ENCODE results near the gene DCT. TPM values are rescaled to one million over a fixed set of nuclear protein-coding genes. Genes with fewer than 3 reads are reported as not detected.

DCT gene
- total and polyA plus RNA-seq, 2 of the 8 experiments (the other 6 are each of a cell fraction or from before 2014, with no cell fraction given): 0.02 TPM; not detected in 1

GRCh38 chr13:94444826-94445225, 34.7 kb downstream of the DCT start:
- Histone ChIP-seq H3K36me3 (ENCODE audit: control insufficient read depth in 2 of 4, insufficient read depth in 4 of 4, low read length in 3 of 4) (no peaks in the 10 kb centered on the region), H3K27me3 (replicated peaks in 1 of 4; ENCODE audit: control insufficient read depth in 3 of 4, extremely low read depth in 1 of 4, insufficient read depth in 3 of 4, low read length in 3 of 4) (no peaks in the 10 kb centered on the region), H2BK20ac (ENCODE audit: low read length) (no peak overlapping the region), H2AFZ (ENCODE audit: low read length) (no peak overlapping the region), H3K18ac (ENCODE audit: extremely low read depth, low read length) (no peak overlapping the region), H2AK5ac (ENCODE audit: low read depth, low read length) (no peak overlapping the region), H4K8ac (ENCODE audit: extremely low read depth, insufficient read depth, low read length) (no peak overlapping the region), H2BK15ac (ENCODE audit: low read length) (no peak overlapping the region), H3K4me1 (replicated peaks in 1 of 4; ENCODE audit: control insufficient read depth in 3 of 4, insufficient read depth in 4 of 4, low read length in 3 of 4) (no peaks in the 10 kb centered on the region), H3K27ac (ENCODE audit: low read depth, low read length) (no peak overlapping the region), H3K14ac (ENCODE audit: insufficient read length) (no peak overlapping the region), H2BK5ac (ENCODE audit: low read depth, low read length) (no peak overlapping the region), H3K23me2 (ENCODE audit: low read depth, low read length) (no peaks in the 10 kb centered on the region), H3K4me2 (ENCODE audit: insufficient read depth in 1 of 2, low read depth in 2 of 2, low read length in 2 of 2) (no peak overlapping the region), H3K4me3 (ENCODE audit: extremely low read depth in 1 of 4, insufficient read depth in 2 of 4, low read depth in 3 of 4, low read length in 4 of 4) (no peak overlapping the region), H4K20me1 (replicated peaks in 1 of 2; ENCODE audit: control insufficient read depth in 1 of 2, insufficient read depth in 2 of 2, low read length in 2 of 2) (no peaks in the 10 kb centered on the region), H2BK120ac (replicated peaks; ENCODE audit: low read depth, low read length) (no peak overlapping the region), H3K56ac (replicated peaks; ENCODE audit: insufficient read length, low read depth, low read length) (no peak overlapping the region), H4K91ac (replicated peaks; ENCODE audit: insufficient read length, low read length) (no peak overlapping the region), H3K79me2 (ENCODE audit: control insufficient read depth in 1 of 2, insufficient read depth in 2 of 2, low read length in 2 of 2) (no peaks in the 10 kb centered on the region), H3K4ac (replicated peaks; ENCODE audit: insufficient read length, low read depth, low read length) (no peak overlapping the region), H3K9me3 (ENCODE audit: insufficient read depth in 2 of 2, low read depth in 1 of 2, low read length in 1 of 2) (no peaks in the 10 kb centered on the region), H2BK12ac (ENCODE audit: low read depth, low read length) (no peak overlapping the region), H4K5ac (ENCODE audit: insufficient read length, low read depth, low read length) (no peak overlapping the region), H3K23ac (ENCODE audit: insufficient read length) (no peak overlapping the region), H3K79me1 (ENCODE audit: low read depth, low read length) (no peaks in the 10 kb centered on the region), H3K9ac (replicated peaks in 1 of 4; ENCODE audit: extremely low read depth in 1 of 4, low read depth in 3 of 4, low read length in 3 of 4) (no peak overlapping the region)
- ChIA-PET POLR2A (ENCODE audit: partially characterized antibody) (no interaction called here), CTCF (ENCODE audit: partially characterized antibody) (interaction anchor here (1.7 kb wide), 1 partner anchor 9 kb away, joined by 6 read pairs; no protein-coding TSS in a partner anchor)
- FAIRE-seq (no peak), DNase-seq (ENCODE audit: low read depth in 1 of 2, low spot score in 2 of 2) (no peak)
- TF ChIP-seq CTCF (IDR thresholded peaks at IDR 0.05; ENCODE audit: control extremely low read depth in 1 of 3, insufficient read depth in 1 of 3, low read depth in 1 of 3, low read length in 3 of 3): no peak

Data from H1 (cell line).